Left lung (tissue), 10 donors: ENCODE measurements around the gene ARPC4. TPM values are rescaled to one million over a fixed set of nuclear protein-coding genes. Genes with fewer than 3 reads are reported as not detected.

ENCODE experiments used
- ATAC-seq: fragments of 200-7000 bp; cut with Tn5 transposase; one replicate; pipeline ENCODE4 v1.9.1; 2020; ENCODE audit warnings: moderate library complexity
- DNase-seq, 4 donors: peaks; one replicate each; pipeline ENCODE4 v3.0.0-alpha.2; 2013 to 2020
- H3K27ac ChIP-seq, 2 donors: fragments of 200-600 bp; sonication (generic) in 1 of 2; one replicate each; pipeline versions ENCODE4 v1.5.0 to v1.8.0; 2020 to 2021
- H3K27me3 ChIP-seq, 2 donors: fragments of 200-600 bp; sonication (generic) in 1 of 2; one replicate each; pipeline versions ENCODE4 v1.5.0 to v1.8.0; 2020 to 2021
- H3K36me3 ChIP-seq, 2 donors: fragments of 200-600 bp; sonication (generic) in 1 of 2; one replicate each; pipeline versions ENCODE4 v1.5.0 to v1.8.0; 2020 to 2021
- H3K4me1 ChIP-seq, 2 donors: fragments of 200-600 bp; one replicate each; pipeline ENCODE4 v1.8.0; 2021
- H3K4me3 ChIP-seq, 2 donors: fragments of 200-600 bp; sonication (generic) in 1 of 2; one replicate each; pipeline versions ENCODE4 v1.5.0 to v1.8.0; 2020 to 2021; ENCODE audit warnings: mild to moderate bottlenecking in 1 of 2
- H3K9me3 ChIP-seq, 2 donors: fragments of 200-600 bp; sonication (generic) in 1 of 2; one replicate each; pipeline versions ENCODE4 v1.5.0 to v1.8.0; 2020 to 2021
- CTCF ChIP-seq, 2 donors: fragments of 200-600 bp; sonication (generic) in 1 of 2; IDR thresholded peaks; one replicate each; pipeline versions ENCODE4 v1.5.0 to v1.8.0; 2021; ENCODE audit warnings: antibody characterized with exemption in 2 of 2
- intact Hi-C, 2 donors: fragments of 100-400 bp; cut with DNase I; formaldehyde crosslinking; loops; one replicate each; pipeline versions ENCODE4 v1.11.2 to v1.14.2; 2022
- polyA plus RNA-seq, 6 donors: library from polyadenylated mRNA; unstranded; fragments of 120-200 nt; gene quantifications; one replicate each; pipeline ENCODE4 v1.2.1, GENCODE V29; 2013; ENCODE audit not compliant: insufficient read length in 6 of 6
- total RNA-seq, 2 donors: library from RNA; stranded (reverse); fragmentation: NEBNext Ultra II Directional; extraction: Animal tissue kit (Norgen Biotek cat#: 25700); gene quantifications; one replicate each; pipeline ENCODE4 v1.2.1, GENCODE V29; 2021
- donor health status: DM: no; HTN: yes; CAD: no.
- donor health status: DM: no; HTN: no; CAD: no.

Gene ARPC4
- total and polyA plus RNA-seq, 8 donors, result 87.7 to 193 (median 112) TPM

GRCh38 chr3:9746330-9746729 lies 46.6 kb upstream of the ARPC4 start:
- H3K27me3 ChIP-seq, result no peaks in the 10 kb centered on the region
- H3K36me3 ChIP-seq, result peaks cover 0 to 73% of the 10 kb centered on the region in 2 donors
- H3K4me3 ChIP-seq, result no peak overlapping the region
- no peak for ATAC-seq
- no peak overlapping the region for H3K27ac ChIP-seq
- no peak for DNase-seq
- no peak for TF ChIP-seq CTCF (IDR thresholded peaks at IDR 0.05)
- intact Hi-C loops, result no loop called here
- peaks cover 11 to 21% of the 10 kb centered on the region in 2 donors for H3K4me1 ChIP-seq
- H3K9me3 ChIP-seq, result no peaks in the 10 kb centered on the region

DNA sequence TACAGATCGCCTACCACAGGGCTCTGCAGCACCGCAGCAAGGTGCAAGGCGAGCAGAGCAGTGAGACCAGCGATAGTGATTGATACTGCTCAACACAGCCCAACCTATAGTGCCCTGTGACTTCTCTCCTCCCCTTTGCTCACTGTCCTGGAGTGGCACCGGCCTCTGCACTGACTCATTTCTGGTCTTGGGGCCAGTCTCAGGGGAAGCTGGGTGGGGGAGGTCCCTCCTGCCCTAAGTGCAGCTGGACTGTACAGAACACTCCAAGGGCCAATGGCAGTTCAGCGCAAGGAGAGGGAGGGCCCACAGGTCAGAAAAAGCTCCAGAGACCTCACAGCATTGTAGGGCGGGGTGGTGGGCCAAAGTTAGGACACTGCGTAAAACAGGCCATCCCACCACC lies 45.6 kb upstream of the ARPC4 start:
- no peak for TF ChIP-seq CTCF (IDR thresholded peaks at IDR 0.05)
- intact Hi-C loops, result no loop called here
- peaks cover 0 to 73% of the 10 kb centered on the region in 2 donors for H3K36me3 ChIP-seq

GRCh38 chr3:9748031-9748430 lies 44.9 kb upstream of the ARPC4 start:
- no peaks in the 10 kb centered on the region for H3K27me3 ChIP-seq
- H3K9me3 ChIP-seq, result no peaks in the 10 kb centered on the region
- H3K4me3 ChIP-seq, result no peak overlapping the region
- intact Hi-C loops, result no loop called here
- ATAC-seq (no peak), DNase-seq (no peak)
- H3K27ac ChIP-seq, result no peak overlapping the region
- no peak for TF ChIP-seq CTCF (IDR thresholded peaks at IDR 0.05)
- peaks cover 13 to 29% of the 10 kb centered on the region in 2 donors for H3K4me1 ChIP-seq
- peaks cover 0 to 73% of the 10 kb centered on the region in 2 donors for H3K36me3 ChIP-seq

More for the DNA sequence above, 45.6 kb upstream of the ARPC4 start:
- DNase-seq (no peak), ATAC-seq (no peak)
- H3K4me3 ChIP-seq, result no peak overlapping the region
- H3K4me1 ChIP-seq, result peaks cover 13 to 29% of the 10 kb centered on the region in 2 donors
- no peak overlapping the region for H3K27ac ChIP-seq
- H3K9me3 ChIP-seq, result no peaks in the 10 kb centered on the region
- no peaks in the 10 kb centered on the region for H3K27me3 ChIP-seq

DNA sequence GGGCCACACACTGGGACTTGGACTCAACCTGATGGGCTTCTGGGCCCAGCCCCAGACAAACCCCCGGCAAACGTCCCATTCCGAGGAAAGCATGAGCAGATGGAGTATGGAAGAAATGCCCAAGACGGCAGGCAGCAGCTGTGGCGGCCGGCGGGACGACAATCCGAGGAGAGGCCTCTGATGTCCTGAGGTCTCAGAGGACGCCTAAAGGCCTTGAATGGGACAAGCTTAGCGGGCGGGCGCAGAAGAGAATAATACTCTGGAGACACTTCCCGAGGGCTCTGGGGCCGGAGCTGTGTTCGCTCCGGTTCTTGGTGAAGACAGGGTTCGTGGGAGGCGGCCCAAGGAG lies 43.6 kb upstream of the ARPC4 start:
- no peak for DNase-seq
- intact Hi-C loops, result no loop called here

More for the DNA sequence above, 43.6 kb upstream of the ARPC4 start:
- Histone ChIP-seq H3K4me3 (peak overlapping the region; percentile 49 to 78), H3K9me3 (no peaks in the 10 kb centered on the region), H3K36me3 (peaks cover 0 to 73% of the 10 kb centered on the region in 2 donors), H3K4me1 (peaks cover 13 to 35% of the 10 kb centered on the region in 2 donors), H3K27ac (peak overlapping the region; percentile 87 to 95), H3K27me3 (no peaks in the 10 kb centered on the region)
- no peak for ATAC-seq
- TF ChIP-seq CTCF (IDR thresholded peaks at IDR 0.05), result no peak
